Gastroesophageal sphincter (tissue), 3 donors: ENCODE measurements around the gene LBHD2.

Experiments
- CTCF ChIP-seq, 4 experiments: fragments of 200-600 bp in 2 of 4; fragments of 450-650 bp in 2 of 4; sonication (generic) in 1 of 4; IDR thresholded peaks; one replicate each; pipeline ENCODE4 v1.5.1; 2017 to 2019; ENCODE audit warnings: antibody characterized with exemption in 4 of 4, mild to moderate bottlenecking in 2 of 4, moderate library complexity in 2 of 4
- EP300 ChIP-seq: sonication (generic); formaldehyde crosslinking; IDR thresholded peaks from one replicate; pipeline ENCODE4 v1.6.1; 2017; ENCODE audit warnings: antibody characterized with exemption, mild to moderate bottlenecking
- POLR2A ChIP-seq, 2 donors: fragments of 450-650 bp; IDR thresholded peaks; one replicate each; pipeline ENCODE4 v1.6.1; 2017; ENCODE audit warnings: antibody characterized with exemption in 2 of 2, mild to moderate bottlenecking in 2 of 2, moderate library complexity in 1 of 2
- POLR2AphosphoS5 ChIP-seq: sonication (generic); formaldehyde crosslinking; IDR thresholded peaks from one replicate; pipeline ENCODE4 v1.6.1; 2017; ENCODE audit warnings: antibody characterized with exemption

DNA sequence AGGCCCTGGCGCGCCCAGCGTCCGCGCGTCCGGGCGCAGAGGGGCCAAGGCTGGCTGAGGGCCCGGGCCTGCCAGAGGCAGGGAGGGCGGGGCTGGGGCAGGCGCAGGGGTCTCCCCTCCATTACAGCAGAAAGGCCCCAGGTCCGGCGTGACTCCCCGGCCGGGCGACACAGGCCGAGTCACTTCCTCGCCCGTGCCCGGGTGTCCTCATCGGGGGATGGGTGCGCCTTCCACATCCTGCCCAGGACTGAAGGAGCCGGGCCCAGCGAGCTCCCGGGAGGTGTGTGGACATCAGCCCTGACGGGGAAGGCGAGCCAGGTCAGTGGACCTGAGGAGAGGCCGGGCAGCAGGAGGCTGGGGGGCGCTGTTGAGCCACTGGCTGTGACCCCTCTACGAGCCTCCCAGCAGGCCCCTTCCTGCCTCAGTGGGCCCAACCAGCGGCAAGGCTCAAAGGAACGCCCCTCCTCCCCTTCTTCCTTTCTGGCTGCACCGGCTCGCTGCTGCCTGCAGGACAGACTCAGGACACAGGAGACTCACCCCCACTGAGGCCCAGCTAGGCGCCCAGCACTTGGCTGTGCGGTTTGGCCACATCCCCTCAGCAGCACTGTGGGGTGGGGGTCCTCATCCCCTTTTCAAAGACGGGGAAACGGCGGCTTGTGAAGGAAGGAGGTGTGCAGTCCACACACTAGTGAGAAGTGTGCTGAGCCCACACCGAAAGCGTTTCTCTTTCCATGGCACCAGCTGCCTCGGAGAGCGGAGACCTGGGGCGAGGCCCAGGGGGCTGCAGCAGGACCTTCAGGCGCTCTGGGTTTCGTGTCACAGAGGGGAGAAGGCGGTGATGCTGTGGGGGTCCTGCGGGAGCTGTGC is 39.9 kb downstream of the LBHD2 start:
- TF ChIP-seq POLR2AphosphoS5: no peak
- peak in 2 of 4 experiments; percentile 31 to 49 for TF ChIP-seq CTCF (IDR thresholded peaks at IDR 0.05)
- no peak for TF ChIP-seq POLR2A (IDR thresholded peaks at IDR 0.05)
- TF ChIP-seq EP300: no peak
